GM19240 (cell line): ENCODE data around the gene BRSK2.

Experiments
- DNase-seq: peaks from one replicate; pipeline ENCODE4 v3.0.0; 2011; ENCODE audit warnings: low spot score; ENCODE audit not compliant: insufficient read length

Gene BRSK2

DNA sequence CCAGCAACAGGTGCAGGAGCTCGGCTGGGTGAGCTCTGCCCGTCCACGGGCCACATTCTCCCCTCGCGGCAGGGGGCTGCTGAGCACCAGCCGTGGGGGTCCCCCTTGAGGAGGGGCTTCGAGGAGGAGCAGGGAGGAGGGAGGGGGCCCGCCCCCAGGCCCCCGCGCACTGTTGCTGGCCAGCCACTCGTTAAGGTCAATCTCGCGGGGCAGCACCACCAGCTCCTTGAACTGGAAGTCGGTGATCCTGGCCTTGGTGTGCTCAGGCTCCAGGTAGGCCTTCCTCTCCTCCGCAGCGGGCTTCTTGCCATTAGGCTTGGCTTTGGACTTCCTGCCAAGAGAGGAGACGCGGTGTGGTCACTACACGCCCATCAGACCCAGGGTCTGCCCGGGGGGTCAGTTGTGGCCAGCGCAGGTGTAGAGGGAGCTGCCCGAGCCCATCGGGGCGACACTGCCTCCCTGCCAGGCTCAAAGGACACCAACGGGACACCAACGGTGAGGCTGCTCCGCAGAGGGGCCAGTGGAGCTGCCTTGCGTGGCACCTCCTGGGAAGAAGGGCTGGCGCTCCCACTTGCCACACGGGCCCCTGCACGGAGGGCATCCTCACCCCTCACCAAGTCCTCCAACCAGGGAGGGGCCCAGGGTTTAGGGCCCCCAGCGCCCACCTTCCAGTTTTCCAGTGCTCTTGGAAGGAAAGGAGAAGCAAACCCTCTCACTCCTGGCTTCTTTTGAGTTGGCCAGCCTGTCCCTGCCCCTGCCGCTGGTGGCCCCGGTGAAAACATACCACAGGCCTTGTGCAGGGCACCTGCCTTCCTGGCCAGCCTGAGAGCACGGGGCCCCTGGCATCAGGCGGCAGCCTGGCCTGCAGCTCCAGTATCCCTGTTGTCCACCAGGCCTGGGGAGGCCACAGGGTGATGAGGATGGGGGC, 91.1 kb downstream of the BRSK2 start:
- DNase-seq = no peak

DNA sequence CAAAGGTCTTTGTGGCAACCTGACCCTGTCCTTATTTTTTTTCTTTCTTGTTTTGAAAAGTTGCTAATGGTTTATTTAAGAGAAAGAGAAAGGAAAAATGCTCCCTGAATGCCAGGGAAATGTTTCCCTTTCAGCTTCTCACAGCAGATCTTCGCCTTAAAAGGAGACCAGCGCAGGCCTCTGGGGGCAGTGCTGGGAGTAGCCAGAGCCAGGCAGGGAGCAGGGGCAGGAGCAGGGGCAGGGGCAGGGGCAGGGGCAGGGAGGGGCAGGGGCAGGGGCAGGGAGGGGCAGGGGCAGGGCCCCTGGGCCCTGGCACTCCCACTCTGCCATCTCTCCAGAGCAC, 91.7 kb downstream of the BRSK2 start:
- no peak for DNase-seq

DNA sequence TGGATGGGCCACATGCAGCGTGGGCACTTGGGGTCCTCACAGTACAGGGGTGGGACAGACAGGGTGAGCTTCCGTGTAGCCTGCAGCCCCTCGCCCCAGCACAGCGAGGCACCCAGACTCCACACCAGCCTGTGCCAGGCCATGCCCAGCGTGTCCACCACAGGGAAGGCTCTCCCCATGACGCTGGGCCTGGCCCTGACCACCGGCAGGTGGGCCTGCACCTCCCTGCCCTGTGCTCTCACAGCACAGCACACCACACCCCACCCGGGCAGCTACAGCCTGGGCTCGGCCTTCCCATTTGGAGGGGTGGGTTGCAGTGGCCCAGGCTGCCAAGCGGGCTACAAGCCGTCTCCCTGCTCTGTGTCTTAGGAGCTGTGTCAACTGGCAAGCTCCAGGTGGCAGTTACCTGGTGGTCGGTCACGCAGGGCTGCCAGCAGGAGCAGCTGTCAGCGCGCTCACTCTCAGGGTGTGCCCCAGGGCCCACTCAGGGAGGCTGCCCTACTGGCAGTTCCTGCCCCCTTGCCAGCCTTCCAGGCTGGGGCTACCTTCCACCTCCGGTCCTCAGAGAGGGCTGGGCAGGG, 92.2 kb downstream of the BRSK2 start:
- no peak for DNase-seq

DNA sequence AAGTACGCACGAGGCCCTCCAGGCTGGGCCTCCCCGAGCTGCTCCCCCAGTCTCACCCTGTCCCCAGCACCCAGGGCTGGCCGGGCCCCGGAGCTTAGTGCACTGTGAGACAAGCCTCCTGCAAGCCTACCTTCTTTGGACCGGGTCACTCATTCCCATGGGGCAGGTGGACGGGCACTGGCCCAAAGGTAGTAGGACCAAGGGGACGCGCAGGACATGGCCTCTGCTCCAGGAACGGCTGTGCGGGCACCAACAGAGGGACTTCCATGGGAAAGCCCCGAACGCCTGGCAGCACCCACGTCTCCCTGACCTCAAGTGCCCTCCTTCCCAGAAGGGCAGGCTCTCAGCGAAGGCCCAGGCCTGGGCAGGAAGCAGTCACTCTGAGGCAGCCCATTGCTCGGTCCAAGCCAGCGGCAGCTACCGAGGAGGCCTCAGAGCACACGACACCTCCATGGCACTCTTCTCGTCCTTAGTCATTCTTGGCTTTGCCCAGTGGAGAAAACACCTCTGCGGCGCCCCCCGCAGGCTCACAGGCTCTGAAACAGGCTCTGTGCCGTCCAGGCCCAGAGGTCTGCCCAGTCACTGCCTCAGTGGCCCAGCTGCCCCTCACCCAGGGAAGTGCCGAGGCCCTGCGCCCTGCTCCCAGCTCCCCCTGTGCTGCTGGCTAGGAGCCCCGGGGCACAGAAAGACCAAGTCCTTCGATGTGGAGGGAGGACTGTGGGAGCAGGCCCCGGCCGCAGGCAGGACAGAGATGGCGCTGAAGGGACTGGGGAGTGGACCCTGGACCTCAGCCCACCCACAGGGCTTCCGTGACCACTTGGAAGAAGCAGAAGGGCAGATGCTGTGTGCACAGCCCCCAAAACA, 93.1 kb downstream of the BRSK2 start:
- no peak for DNase-seq

DNA sequence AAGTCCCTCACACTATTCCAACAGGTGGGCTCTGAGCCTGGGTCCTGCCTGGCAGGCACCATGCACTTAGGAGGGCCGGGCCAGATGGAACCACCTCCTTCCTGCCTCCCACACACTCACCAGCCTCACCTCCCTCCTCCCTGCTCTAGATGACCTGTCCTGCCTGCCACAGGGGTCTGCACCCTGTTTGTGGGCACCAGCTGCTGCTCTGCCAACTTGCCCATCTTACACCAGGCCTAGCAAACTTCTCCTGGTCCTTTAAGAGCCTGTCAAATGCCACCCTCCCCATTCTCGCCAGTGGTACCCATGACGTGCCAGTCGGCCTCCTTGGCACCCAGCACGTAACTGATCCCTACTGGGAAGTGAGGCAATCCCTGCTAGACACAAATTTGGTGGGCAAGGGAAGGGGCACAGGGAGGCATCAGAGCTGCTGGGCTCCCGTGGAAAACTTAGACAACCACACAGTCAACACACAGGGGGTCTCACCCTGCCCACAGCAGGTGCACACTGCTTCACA, 93.8 kb downstream of the BRSK2 start:
- DNase-seq = no peak

DNA sequence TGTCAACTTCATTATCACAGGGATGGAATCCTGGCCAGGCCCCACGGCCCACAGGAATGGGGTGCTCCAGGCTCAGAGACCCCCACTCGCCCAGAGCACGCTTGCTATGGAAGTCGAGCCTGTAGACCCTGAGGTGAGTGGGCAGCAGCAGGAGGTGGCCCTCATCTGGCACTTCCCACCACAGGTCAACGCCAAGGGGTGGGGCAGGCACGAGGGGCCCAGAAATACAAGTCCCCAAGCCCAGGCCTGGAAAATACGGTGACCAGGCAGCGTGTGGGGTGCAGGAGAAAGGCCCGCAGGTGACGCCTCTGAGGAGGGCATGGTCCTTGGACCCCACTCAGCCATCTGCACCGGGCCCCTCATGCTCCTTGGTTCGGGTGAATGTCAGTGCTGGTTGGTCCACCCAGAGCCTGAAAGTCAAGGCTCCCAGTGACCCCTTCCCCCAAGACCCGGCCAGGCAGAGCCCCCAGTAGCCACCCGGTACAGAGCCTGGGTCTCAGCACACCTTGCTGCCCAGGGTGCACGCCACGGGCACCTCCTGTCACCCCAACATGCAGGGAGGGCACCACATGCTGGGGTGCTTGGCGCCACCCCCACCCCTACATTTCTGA, 94.4 kb downstream of the BRSK2 start:
- DNase-seq = no peak

DNA sequence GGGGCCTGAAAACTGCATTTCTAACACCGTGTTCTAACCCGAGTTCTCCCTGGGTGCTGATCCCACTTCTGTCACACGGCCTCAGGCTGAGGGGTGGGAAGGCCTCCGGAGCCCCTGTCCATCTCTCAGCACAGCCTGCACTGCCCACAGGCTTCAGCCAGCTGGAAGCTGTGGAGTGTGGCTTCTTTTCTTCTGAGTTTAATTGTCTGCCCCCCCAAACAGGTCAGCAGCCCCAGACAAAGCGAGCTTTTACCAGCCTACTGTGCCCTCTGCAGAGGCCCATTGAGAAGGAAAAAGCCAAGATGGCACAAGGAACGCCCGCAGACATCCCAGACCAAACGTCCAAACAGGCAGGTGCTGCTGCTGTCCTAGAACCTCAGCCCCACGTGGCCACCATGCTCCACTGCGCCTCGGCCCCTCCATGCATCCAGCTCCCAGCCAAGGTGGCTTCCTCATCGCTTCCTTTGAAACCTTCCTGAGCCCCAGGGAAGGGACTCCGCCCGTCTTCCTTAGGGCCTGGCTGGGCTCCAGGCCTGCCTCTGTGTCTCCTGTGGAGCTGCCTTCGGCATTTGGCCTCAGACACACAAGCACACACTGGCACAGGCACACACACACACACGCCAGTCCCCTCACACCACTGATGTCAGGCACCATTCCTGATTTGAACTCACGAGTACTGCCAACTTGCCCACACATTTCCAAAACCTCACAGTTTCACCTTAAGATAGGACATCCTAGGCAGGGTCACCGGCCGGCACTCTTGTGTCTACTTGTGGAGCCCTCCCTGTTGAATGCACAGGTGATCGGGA, 95.2 kb downstream of the BRSK2 start:
- DNase-seq = no peak

DNA sequence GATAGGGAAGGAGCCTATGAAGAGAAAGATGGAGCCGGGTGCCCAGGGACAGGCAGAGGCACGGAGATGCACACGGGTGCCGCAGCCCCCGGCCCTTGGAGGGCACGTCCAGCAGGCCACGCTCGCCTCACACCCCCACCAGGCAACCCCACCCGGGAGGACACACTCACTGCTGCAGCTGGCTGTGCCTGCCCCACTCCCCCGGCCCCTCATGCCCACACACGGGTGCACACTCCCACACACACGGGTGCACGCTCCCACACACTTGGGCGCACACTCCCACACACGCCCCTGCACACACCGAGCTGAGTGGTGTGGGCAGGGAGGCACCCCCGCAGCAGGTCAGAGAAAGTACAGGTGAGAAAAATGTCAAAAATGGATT, 95.8 kb downstream of the BRSK2 start:
- no peak for DNase-seq

DNA sequence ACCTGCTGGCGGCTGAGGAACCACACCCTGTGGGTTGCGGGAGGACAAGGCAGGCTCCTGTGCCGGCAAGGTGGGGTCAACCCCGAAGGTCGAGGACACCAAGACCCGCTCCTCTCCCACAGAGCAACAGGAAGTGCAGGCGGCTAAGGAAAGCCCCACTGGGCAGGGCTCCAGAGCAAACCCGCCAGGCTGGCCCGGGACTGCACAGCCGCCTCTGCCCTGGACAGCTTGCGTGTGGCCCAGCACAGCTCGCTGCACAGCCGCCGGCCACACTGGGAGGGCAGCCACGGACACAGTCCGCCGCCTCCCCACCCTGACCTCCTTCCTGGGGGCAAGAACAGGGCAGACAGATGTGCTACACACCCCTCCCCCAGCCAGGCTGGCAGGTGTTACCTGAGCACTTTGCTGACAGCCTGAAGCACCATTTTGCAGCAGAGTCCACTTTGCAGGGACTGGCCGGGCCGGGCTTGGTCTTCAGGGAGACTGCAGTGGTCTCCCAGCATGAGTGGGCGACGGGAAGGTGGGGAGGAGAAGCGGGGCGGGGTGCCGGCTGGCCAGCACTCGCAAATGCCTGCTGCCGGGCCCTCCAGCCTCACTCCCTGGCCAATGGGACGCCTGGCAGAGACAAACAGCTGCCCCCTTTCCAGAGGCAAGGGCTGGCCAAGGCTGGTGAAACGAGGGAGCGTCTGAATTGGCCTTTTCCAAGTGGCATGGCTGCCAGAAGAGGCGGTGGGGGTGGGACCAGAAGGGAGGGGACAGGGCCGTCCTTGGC, 96.5 kb downstream of the BRSK2 start, which contains the start of gene MOB2:
Gene MOB2, minus strand, starts transcription at position 726 of the 772 bp plus-strand sequence. Its CDS starts 223 bp downstream, at position 503.
- no peak for DNase-seq

DNA sequence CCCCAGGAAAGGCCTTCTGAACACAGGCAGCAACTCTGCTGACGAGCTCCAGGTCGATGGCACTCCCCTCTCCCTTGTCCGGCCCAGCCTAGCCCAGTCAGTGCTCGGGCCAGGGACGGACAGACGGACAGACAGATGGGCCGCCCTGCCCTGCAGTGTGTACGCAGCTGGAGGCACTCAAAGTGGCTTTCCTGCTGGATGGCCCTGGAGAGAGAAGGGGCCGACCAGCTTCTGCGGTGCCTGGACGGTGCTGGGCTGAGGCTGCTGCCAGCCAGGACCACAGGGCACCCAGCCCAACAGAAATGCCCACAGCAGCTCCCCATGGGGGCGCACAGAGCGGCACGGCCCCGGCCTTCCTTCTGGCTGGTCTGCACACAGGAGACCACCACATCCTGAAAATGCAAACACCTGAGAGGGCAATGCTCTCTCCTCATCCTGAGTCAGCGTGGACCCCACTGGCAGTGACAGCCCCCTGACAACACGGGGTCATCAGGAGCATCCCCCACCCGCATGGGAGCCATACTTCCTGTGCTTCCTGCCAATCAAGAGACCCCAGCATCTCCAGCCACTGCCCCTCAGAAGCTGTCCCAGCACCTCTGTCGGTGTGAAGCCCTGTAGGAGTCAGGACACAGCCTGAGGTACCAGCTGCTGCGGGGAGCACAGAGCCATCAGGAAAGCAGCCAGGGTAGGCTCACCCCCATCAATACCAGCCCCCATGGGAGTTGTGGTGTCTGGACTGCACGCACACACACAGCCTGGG, 97.5 kb downstream of the BRSK2 start:
- no peak for DNase-seq

DNA sequence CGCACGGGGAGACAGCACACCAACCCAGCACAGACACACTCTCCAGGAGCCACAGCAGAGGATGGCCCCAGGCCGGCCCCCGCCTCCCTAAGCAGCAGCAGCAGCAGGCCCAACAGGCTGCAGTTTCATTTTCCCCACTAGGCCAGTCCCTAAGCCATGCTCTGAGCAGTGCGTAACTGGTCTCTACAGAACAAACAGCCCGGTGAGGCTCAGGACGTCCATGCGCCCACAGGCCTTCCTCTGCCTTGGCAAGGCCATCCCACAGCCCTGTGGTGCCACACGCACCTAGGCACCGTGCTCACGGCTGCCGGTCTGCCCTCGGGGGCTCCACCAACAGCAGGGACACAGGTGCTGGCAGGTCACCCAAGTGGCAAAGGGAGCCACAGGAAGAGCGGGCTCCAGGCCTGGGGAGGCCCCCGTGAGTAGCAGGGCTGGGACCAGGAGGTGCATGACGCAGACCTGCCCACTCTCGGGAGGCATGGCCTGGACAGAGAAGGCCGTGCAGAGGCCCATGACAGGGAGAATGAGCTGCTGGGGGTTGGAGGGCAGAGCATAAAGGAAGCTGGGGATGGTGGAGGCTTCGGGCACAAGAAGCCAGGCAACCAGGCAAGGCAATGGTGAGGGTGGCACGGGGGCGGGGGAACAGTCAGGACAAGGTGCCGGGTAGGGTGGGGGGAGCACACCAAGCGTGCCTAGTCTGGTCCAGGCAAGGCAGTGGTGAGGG, 98.3 kb downstream of the BRSK2 start:
- no peak for DNase-seq

DNA sequence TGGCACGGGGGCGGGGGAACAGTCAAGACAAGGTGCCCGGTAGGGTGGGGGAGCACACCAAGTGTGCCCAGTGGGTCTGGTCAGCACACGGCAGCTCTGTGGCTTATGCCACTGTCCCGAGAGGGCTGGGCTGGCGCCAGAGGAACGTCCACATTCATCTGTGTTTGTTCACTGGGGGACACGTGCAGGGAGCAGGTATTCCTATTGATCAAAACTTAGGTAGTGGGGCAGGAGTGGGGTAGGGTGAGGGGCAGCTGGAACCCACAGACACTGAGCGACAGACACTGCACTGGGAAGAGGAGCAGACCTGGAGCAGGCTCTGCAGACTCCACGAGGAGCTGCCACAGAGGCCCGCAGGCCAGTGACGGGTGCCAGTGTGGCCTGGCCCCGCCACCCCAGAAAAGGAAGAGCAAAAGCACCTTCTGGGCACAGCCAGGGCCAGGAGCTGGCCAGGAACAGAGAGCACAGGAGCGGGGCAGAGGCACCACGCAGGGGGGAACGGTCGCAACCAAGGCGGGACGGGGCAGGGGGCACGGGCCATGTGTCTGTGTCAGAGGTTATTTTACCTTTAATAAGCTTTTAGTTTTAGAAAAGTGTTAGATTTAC, 98.9 kb downstream of the BRSK2 start:
- DNase-seq = no peak

DNA sequence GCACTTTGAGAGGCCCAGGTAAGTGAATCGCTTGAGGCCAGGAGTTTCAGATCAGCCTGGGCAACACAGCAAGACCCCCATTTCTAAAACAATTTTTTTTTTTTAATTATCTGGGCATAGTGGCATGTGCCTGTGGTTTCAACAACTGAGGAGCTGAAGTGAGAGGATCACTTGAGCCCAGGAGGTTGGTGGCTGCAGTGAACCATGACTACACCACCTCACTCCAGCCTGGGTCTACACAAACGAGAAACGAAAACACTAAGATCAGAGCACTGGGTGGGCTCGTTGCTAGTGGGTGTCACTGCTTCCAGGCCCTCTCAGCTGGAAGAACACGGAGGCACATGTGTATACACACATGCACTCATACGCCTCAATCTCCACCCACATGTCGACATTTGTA, 100.9 kb downstream of the BRSK2 start:
- no peak for DNase-seq

DNA sequence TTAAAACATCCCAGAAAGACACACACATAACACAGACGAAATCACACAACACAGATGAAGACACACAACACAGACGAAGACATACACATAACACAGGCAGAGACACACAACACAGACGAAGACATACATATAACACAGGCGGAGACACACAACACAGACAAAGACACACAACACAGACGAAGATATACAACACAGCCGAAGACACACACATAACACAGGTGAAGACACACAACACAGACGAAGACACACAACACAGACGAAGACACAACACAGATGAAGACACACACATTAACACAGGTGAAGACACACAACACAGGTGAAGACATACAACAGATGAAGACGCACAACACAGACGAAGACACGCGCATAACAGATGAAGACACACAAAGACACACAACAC, 101.6 kb downstream of the BRSK2 start:
- no peak for DNase-seq

DNA sequence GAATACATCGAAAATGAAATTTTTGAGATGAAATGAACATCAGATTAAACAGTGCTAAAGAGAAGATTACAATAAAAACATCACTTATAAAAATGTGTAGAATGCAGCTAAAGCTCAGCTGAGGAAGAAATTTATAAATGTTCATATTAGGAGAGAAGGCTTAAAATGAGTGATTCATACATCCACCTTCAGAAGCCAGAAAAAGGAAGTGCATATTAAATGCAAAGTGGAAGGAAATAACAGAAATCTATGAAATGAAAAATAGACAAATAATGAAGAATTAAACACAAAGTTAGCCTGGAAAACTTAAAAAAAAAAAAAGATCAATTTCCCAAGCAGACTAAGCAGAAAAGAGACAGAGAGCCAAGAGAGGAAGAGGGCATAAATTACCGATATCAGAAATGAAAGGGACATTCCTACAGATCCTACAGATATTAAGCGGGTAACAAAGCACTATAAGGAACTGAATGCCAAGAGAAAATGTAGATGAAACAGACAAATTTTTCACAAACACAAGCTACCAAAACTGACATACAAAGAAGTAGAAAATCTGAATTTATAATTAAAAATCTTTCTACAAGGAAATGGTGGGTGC, 104.0 kb downstream of the BRSK2 start:
- no peak for DNase-seq

DNA sequence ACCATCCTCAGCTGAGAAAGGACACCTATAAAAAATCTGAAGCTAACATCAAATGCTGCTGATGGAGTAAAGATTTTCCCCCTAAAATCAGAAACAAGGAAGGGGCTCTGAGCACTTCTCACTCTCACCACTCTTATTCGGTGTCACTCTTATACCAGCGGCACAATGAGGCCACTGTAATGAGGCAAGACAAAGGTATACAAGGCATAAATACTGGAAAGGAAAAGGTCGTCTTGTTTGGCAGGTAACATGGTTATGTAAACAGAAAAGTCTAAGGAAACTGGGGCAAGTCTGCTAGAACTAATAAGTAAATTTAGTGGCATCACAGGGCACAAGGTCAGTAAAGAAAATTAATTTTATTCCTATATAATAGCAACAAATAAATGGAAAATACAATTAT, 104.9 kb downstream of the BRSK2 start:
- no peak for DNase-seq

DNA sequence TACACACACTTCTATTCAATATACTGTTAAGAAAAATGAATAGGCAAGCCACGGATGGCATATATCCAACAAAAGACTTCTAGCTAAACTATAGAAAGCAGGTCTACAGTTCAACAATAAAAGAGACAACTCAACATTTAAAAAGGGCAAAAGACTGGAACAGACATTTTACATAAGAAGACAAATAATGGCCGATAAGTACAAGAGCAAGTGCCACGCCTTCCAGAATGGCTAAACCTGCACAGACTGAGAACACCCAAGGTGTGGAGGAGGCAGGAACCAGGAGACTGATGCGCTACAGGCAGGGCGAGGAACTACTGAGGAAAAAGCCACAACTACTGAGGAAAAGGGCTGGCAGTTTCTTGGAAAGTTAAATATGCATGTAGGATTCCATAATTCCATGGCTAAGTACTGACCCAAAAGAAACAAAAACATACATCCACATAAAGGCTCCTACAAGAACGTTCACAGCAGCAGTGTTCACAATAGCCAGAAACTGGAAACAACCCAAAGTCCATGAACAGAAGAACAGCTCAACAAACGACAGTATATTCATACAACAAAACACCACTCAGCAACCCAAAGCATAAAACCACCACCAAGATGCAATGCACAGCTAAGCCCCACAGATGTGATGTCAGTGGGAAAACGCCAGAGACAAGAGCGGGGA, 106.5 kb downstream of the BRSK2 start:
- DNase-seq = no peak
